Endothelial cell of umbilical vein (primary cell): ENCODE measurements around the gene MAP4K2. TPM values are rescaled to one million over a fixed set of nuclear protein-coding genes. Genes with fewer than 3 reads are reported as not detected.

Source experiments
- BruUV-seq: library from RNA; stranded (reverse); fragments of 400-500 nt; replicated peaks from 2 replicates; lab custom pipeline; 2021; lab: Mats Ljungman, UMichigan
- CTCF ChIA-PET: fragments of 300-600, 350-600 bp; sonication (Branson Sonifier 250); formaldehyde crosslinking; loops from one replicate; lab custom pipeline; 2021; ENCODE audit warnings: antibody characterized with exemption, inconsistent platforms; lab: Charles Lee
- POLR2A ChIA-PET: fragments of 300-600, 350-600 bp; sonication (Branson Sonifier 250); formaldehyde crosslinking; loops from one replicate; lab custom pipeline; 2021; ENCODE audit warnings: antibody characterized with exemption, inconsistent platforms; lab: Charles Lee
- DNase-seq: peaks from one replicate; pipeline ENCODE4 v3.0.0-alpha.2; 2011; ENCODE audit warnings: low read depth, low spot score
- FAIRE-seq: peaks from 2 replicates; lab custom pipeline; 2011; peaks lifted over from hg19 to GRCh38; lab: Jason Lieb, UNC
- H2AFZ ChIP-seq: 2 replicates; pipeline ENCODE4 v1.6.0; 2012; ENCODE audit warnings: low read depth, low read length, control low read depth, inconsistent platforms
- H3K27ac ChIP-seq: 2 replicates; pipeline ENCODE4 v1.5.1; 2011; ENCODE audit warnings: low read depth, mild to moderate bottlenecking, control low read depth, low read length, moderate library complexity; ENCODE audit not compliant: insufficient read depth
- H3K27me3 ChIP-seq, 2 experiments: 2 replicates each; pipeline versions ENCODE4 v1.6.0 to v1.6.1; 2011; ENCODE audit warnings: low read length in 2 of 2, mixed read lengths in 1 of 2; ENCODE audit not compliant: control insufficient read depth in 2 of 2, insufficient read depth in 2 of 2
- H3K36me3 ChIP-seq, 2 experiments: 2 replicates in 1 of 2; 3 replicates in 1 of 2; pipeline ENCODE4 v1.5.1; 2011; ENCODE audit warnings: low read length in 2 of 2, mild to moderate bottlenecking in 1 of 2, moderate library complexity in 1 of 2; ENCODE audit not compliant: control insufficient read depth in 2 of 2, insufficient read depth in 2 of 2; ENCODE audit errors: extremely low read depth in 1 of 2
- H3K4me1 ChIP-seq: 3 replicates; pipeline ENCODE4 v1.5.1; 2011; ENCODE audit warnings: mild to moderate bottlenecking, low read length; ENCODE audit not compliant: control insufficient read depth, insufficient read depth; ENCODE audit errors: extremely low read depth
- H3K4me2 ChIP-seq: 2 replicates; pipeline ENCODE4 v1.6.1; 2011; ENCODE audit warnings: low read length, control low read depth, mixed read lengths; ENCODE audit not compliant: insufficient read depth
- H3K4me3 ChIP-seq, 3 experiments: fragments of 200-600 bp in 1 of 3; sonication (generic), shearing (Covaris generic) in 1 of 3; replicated peaks in 1 of 3; 2 replicates each; pipeline ENCODE4 v1.5.1; 2011 to 2016; ENCODE audit warnings: control low read depth in 3 of 3, low read length in 3 of 3, mild to moderate bottlenecking in 2 of 3, inconsistent platforms in 1 of 3, low read depth in 1 of 3, moderate library complexity in 1 of 3; ENCODE audit not compliant: insufficient read depth in 1 of 3
- H3K79me2 ChIP-seq: 2 replicates; pipeline ENCODE4 v1.6.0; 2012; ENCODE audit warnings: low read length, inconsistent platforms; ENCODE audit not compliant: control insufficient read depth, insufficient read depth
- H3K9ac ChIP-seq: replicated peaks from 2 replicates; pipeline ENCODE3; 2011; ENCODE audit warnings: low read length, control low read depth; ENCODE audit not compliant: insufficient read depth; ENCODE audit errors: extremely low read depth
- H3K9me1 ChIP-seq: replicated peaks from 3 replicates; pipeline ENCODE4 v1.6.0; 2011; ENCODE audit warnings: mild to moderate bottlenecking, low read length; ENCODE audit not compliant: control insufficient read depth, insufficient read depth; ENCODE audit errors: extremely low read depth
- H3K9me3 ChIP-seq: replicated peaks from 2 replicates; pipeline ENCODE4 v1.5.1; 2012; ENCODE audit warnings: low read length, inconsistent platforms; ENCODE audit not compliant: control insufficient read depth, insufficient read depth
- H4K20me1 ChIP-seq: replicated peaks from 2 replicates; pipeline ENCODE3; 2011; ENCODE audit warnings: mild to moderate bottlenecking, low read length; ENCODE audit not compliant: control insufficient read depth, insufficient read depth; ENCODE audit errors: extremely low read depth
- CTCF ChIP-seq, 2 donors: IDR thresholded peaks; 1 replicate in 1 of 2; 2 replicates in 1 of 2; pipeline ENCODE4 v1.5.1; 2011; ENCODE audit warnings: low read length in 2 of 2, mild to moderate bottlenecking in 2 of 2, moderate library complexity in 2 of 2, control low read depth in 1 of 2, inconsistent platforms in 1 of 2, low read depth in 1 of 2; ENCODE audit not compliant: insufficient read depth in 1 of 2; ENCODE audit errors: extremely low read depth in 1 of 2
- EZH2 ChIP-seq: IDR thresholded peaks from 2 replicates; pipeline ENCODE4 v1.6.1; 2012; ENCODE audit warnings: borderline replicate concordance, low read depth, mild to moderate bottlenecking, moderate library complexity, low read length, inconsistent platforms; ENCODE audit not compliant: severe bottlenecking
- FOS ChIP-seq: IDR thresholded peaks from 2 replicates; pipeline ENCODE4 v1.6.1; 2011; ENCODE audit warnings: mild to moderate bottlenecking, low read length, moderate library complexity, borderline replicate concordance; ENCODE audit not compliant: insufficient read depth
- GATA2 ChIP-seq: IDR thresholded peaks from 2 replicates; pipeline ENCODE4 v1.7.0; 2011; ENCODE audit warnings: low read depth, mild to moderate bottlenecking, moderate library complexity, mixed read lengths, low read length; ENCODE audit not compliant: insufficient read length, insufficient read depth
- JUN ChIP-seq: IDR thresholded peaks from 2 replicates; pipeline ENCODE4 v1.6.1; 2011; ENCODE audit warnings: borderline replicate concordance, low read depth; ENCODE audit not compliant: insufficient read length, insufficient read depth
- MAX ChIP-seq: IDR thresholded peaks from 2 replicates; pipeline ENCODE4 v1.6.1; 2011; ENCODE audit not compliant: insufficient read depth, insufficient read length
- MYC ChIP-seq: IDR thresholded peaks from one replicate; pipeline ENCODE4 v1.6.1; 2011; ENCODE audit warnings: mild to moderate bottlenecking, low read depth, low read length
- POLR2A ChIP-seq: IDR thresholded peaks from 2 replicates; pipeline ENCODE4 v1.6.1; 2012; ENCODE audit warnings: low read depth, mild to moderate bottlenecking, control low read depth, low read length
- POLR2AphosphoS5 ChIP-seq: IDR thresholded peaks from 2 replicates; pipeline ENCODE4 v1.6.1; 2012; ENCODE audit warnings: low read depth, mild to moderate bottlenecking, control low read depth, low read length, moderate library complexity; ENCODE audit not compliant: insufficient read depth
- dilution Hi-C: fragments of 300-500 bp; cut with MboI; formaldehyde crosslinking; loops from one replicate; pipeline ENCODE4 v1.15.0; 2019; ENCODE audit warnings: low sequenced_read_pairs; ENCODE audit not compliant: extremely low pct_ligation_motif_present
- intact Hi-C: fragments of 100-400 bp; cut with micrococcal nuclease; formaldehyde crosslinking; loops from one replicate; pipeline ENCODE4 v1.10.0; 2022
- polyA plus RNA-seq, 4 experiments: library from polyadenylated mRNA; depleted of rRNA in 3 of 4; stranded (reverse) in 3 of 4; unstranded in 1 of 4; fragments of >200 nt; gene quantifications; 2 replicates each; pipeline versions ENCODE4 v1.2.1 to v1.2.3, GENCODE V29; 2011 to 2012; ENCODE audit warnings: missing spikeins in 1 of 4
- total RNA-seq: library from RNA; stranded (reverse); gene quantifications from 2 replicates; pipeline ENCODE4 v1.2.3, GENCODE V29; 2021

MAP4K2 gene
- total and polyA plus RNA-seq, 2 donors (not counting 3 experiments of a cell fraction or from before 2014, with no cell fraction given), result 43.3 to 44.0 TPM

GRCh38 chr11:64750361-64751054 lies 52.5 kb downstream of the MAP4K2 start:
- no peaks in the 10 kb centered on the region for H4K20me1 ChIP-seq
- no peaks in the 10 kb centered on the region for H3K9me1 ChIP-seq
- H3K27ac ChIP-seq, result no peak overlapping the region
- no TSS peak for BruUV-seq
- no peak overlapping the region for H2AFZ ChIP-seq
- no peak overlapping the region for H3K4me2 ChIP-seq
- H3K9ac ChIP-seq, result no peak overlapping the region
- TF ChIP-seq JUN (no peak), MAX (no peak), POLR2A (no peak), EZH2 (no peak), MYC (no peak), GATA2 (no peak), POLR2AphosphoS5 (no peak), FOS (no peak), CTCF (IDR thresholded peaks at IDR 0.05; ENCODE audit: extremely low read depth in 1 of 2, insufficient read depth in 1 of 2, low read depth in 1 of 2, low read length in 2 of 2) (no peak)
- ChIA-PET CTCF (no interaction called here), POLR2A (no interaction called here)
- intact Hi-C loops (no loop called here), dilution Hi-C loops (no loop called here)
- no peak overlapping the region for H3K4me3 ChIP-seq
- no peak for FAIRE-seq
- H3K9me3 ChIP-seq, result no peaks in the 10 kb centered on the region
- no peaks in the 10 kb centered on the region for H3K36me3 ChIP-seq
- H3K27me3 ChIP-seq, result no peaks in the 10 kb centered on the region
- DNase-seq, result no peak
- H3K4me1 ChIP-seq, result peaks cover 3% of the 10 kb centered on the region
- no peaks in the 10 kb centered on the region for H3K79me2 ChIP-seq
